WTC11 (cell line): Measurements from ENCODE around the gene TOGARAM2. TPM values are rescaled to one million over a fixed set of nuclear protein-coding genes. Genes with fewer than 3 reads are reported as not detected.

ENCODE experiments used
- ATAC-seq: fragments of 200-7000 bp; cut with Tn5 transposase; 2 replicates; pipeline ENCODE4 v1.10.0; 2021; ENCODE audit warnings: mild to moderate bottlenecking, moderate library complexity
- CTCF ChIA-PET: fragments of 300-600 bp; sonication (Branson Sonifier 250); formaldehyde crosslinking; loops from one replicate; lab custom pipeline; 2021; ENCODE audit warnings: antibody characterized with exemption; lab: Charles Lee
- POLR2A ChIA-PET: fragments of 350-600 bp; sonication (Branson Sonifier 250); formaldehyde crosslinking; loops from one replicate; lab custom pipeline; 2021; ENCODE audit warnings: antibody characterized with exemption; lab: Charles Lee
- DNase-seq: peaks from one replicate; pipeline ENCODE4 v3.0.0; 2021; ENCODE audit warnings: low spot score
- H3K27ac Mint-ChIP-seq: 2 replicates; pipeline ENCODE4 v1.8.0; 2021; ENCODE audit warnings: mixed read lengths
- H3K27me3 Mint-ChIP-seq: 2 replicates; pipeline ENCODE4 v1.8.0; 2021; ENCODE audit warnings: low read depth, mild to moderate bottlenecking, moderate library complexity, mixed read lengths
- H3K36me3 Mint-ChIP-seq: 2 replicates; pipeline ENCODE4 v1.8.0; 2021; ENCODE audit warnings: mixed read lengths
- H3K4me1 Mint-ChIP-seq: 2 replicates; pipeline ENCODE4 v1.8.0; 2022; ENCODE audit warnings: mixed read lengths
- H3K4me3 Mint-ChIP-seq: 2 replicates; pipeline ENCODE4 v1.8.0; 2021; ENCODE audit warnings: mild to moderate bottlenecking, moderate library complexity, mixed read lengths
- H3K9me3 Mint-ChIP-seq: 2 replicates; pipeline ENCODE4 v1.8.0; 2021; ENCODE audit warnings: mixed read lengths
- CBFB ChIP-seq: sonication (generic); formaldehyde crosslinking; IDR thresholded peaks from 2 replicates; pipeline ENCODE4 v1.8.1; 2022; ENCODE audit warnings: mild to moderate bottlenecking, low read depth, missing genetic modification reagents
- EMX1 ChIP-seq: fragments of 250-450 bp; sonication (Bioruptor Pico); IDR thresholded peaks from 2 replicates; pipeline ENCODE4 v1.8.0; 2021; ENCODE audit warnings: mild to moderate bottlenecking
- IRF2 ChIP-seq: sonication (generic); formaldehyde crosslinking; IDR thresholded peaks from 2 replicates; pipeline ENCODE4 v1.8.0; 2022; ENCODE audit warnings: low read depth, missing genetic modification reagents, borderline replicate concordance
- NFE2L1 ChIP-seq: sonication (generic); formaldehyde crosslinking; IDR thresholded peaks from 2 replicates; pipeline ENCODE4 v1.8.1; 2023; ENCODE audit warnings: missing genetic modification reagents
- NFYB ChIP-seq: sonication (generic); formaldehyde crosslinking; conservative IDR thresholded peaks from 2 replicates; pipeline ENCODE4 v1.8.0; 2022; ENCODE audit warnings: low read depth, missing genetic modification reagents
- RORB ChIP-seq: fragments of 250-450 bp; sonication (Bioruptor Pico); IDR thresholded peaks from 2 replicates; pipeline ENCODE4 v1.9.0; 2021; ENCODE audit warnings: mild to moderate bottlenecking
- ZNF671 ChIP-seq: fragments of 250-450 bp; sonication (Bioruptor Pico); IDR thresholded peaks from 2 replicates; pipeline ENCODE4 v1.8.0; 2021; ENCODE audit warnings: mild to moderate bottlenecking
- total RNA-seq: library from RNA; stranded (reverse); gene quantifications from 3 replicates; pipeline ENCODE4 v1.2.3, GENCODE V29; 2021
- TF ChIP-seq, protein P1 (sequence below): sonication (generic); formaldehyde crosslinking; IDR thresholded peaks from 2 replicates; pipeline ENCODE4 v1.8.0; 2022; ENCODE audit warnings: mild to moderate bottlenecking, missing genetic modification reagents
- TF ChIP-seq, protein P2 (sequence below): fragments of 250-450 bp; sonication (Bioruptor Pico); conservative IDR thresholded peaks from 2 replicates; pipeline ENCODE4 v1.9.0; 2021; ENCODE audit warnings: mild to moderate bottlenecking
- TF ChIP-seq, protein P3 (sequence below): sonication (generic); formaldehyde crosslinking; IDR thresholded peaks from 2 replicates; pipeline ENCODE4 v1.8.1; 2023; ENCODE audit warnings: mild to moderate bottlenecking, missing genetic modification reagents, moderate library complexity
- TF ChIP-seq, protein P4 (sequence below): sonication (generic); formaldehyde crosslinking; IDR thresholded peaks from 2 replicates; pipeline ENCODE4 v1.8.1; 2023; ENCODE audit warnings: mild to moderate bottlenecking, missing genetic modification reagents
- TF ChIP-seq, protein P5 (sequence below): fragments of 250-450 bp; sonication (Bioruptor Pico); IDR thresholded peaks from 2 replicates; pipeline ENCODE4 v2.1.2; 2022; ENCODE audit warnings: mild to moderate bottlenecking, moderate library complexity
- TF ChIP-seq, protein P6 (sequence below): fragments of 250-450 bp; sonication (Bioruptor Pico); IDR thresholded peaks from 2 replicates; pipeline ENCODE4 v1.9.0; 2021; ENCODE audit warnings: mild to moderate bottlenecking, borderline replicate concordance
- TF ChIP-seq, protein P7 (sequence below): sonication (generic); formaldehyde crosslinking; conservative IDR thresholded peaks from 2 replicates; pipeline ENCODE4 v1.8.1; 2023; ENCODE audit warnings: mild to moderate bottlenecking, low read depth, missing genetic modification reagents, moderate library complexity

The TOGARAM2 gene
- total RNA-seq, 1 experiment from 2014 or later = 1.0 TPM

DNA sequence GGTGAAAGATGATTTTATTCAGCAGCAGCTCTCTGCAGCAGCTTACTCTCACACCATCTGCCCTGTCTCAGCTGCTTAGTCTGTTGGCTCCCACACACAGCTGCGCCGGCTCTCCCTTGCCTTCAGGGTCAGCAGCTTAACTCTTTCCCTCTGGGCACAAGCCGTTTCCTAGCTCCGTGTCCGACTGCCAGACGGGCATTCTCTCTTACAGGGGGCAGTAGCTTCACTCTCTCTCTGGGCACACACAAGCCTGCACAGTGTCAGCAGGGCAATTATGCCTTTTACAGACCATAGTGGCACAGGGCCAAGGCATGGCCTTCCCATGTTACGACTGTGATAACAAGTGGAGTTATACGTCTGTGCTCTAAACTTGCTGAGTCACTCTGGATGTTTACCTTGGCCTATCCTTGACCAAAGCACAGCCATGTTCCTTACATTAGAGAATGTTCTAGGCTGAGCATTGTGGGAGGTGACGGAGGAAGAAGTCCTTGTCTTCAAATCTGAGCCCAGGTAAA lies 61.5 kb downstream of the TOGARAM2 start:
- CTCF ChIA-PET = interaction anchor here (0.7 kb wide), 1 partner anchor 11 kb away, joined by 3 read pairs; no protein-coding TSS in a partner anchor
- TF ChIP-seq NFE2L1 (CRISPR knock-in tag) (0 out of 2 replicates have a peak, but pooled peaks have one; percentile 26), IRF2 (CRISPR knock-in tag) (no peak)
- TF ChIP-seq, protein P1, sequence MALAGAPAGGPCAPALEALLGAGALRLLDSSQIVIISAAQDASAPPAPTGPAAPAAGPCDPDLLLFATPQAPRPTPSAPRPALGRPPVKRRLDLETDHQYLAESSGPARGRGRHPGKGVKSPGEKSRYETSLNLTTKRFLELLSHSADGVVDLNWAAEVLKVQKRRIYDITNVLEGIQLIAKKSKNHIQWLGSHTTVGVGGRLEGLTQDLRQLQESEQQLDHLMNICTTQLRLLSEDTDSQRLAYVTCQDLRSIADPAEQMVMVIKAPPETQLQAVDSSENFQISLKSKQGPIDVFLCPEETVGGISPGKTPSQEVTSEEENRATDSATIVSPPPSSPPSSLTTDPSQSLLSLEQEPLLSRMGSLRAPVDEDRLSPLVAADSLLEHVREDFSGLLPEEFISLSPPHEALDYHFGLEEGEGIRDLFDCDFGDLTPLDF (CRISPR knock-in tag) = no peak
- TF ChIP-seq, all 79 proteins: peak for 1
- Mint-ChIP-seq H3K36me3 (no peaks in the 10 kb centered on the region), H3K9me3 (no peaks in the 10 kb centered on the region), H3K4me3 (no peak overlapping the region), H3K27ac (no peak overlapping the region), H3K4me1 (peaks cover 17% of the 10 kb centered on the region), H3K27me3 (no peaks in the 10 kb centered on the region)
- DNase-seq (no peak), ATAC-seq (no peak)
- POLR2A ChIA-PET = no interaction called here

DNA sequence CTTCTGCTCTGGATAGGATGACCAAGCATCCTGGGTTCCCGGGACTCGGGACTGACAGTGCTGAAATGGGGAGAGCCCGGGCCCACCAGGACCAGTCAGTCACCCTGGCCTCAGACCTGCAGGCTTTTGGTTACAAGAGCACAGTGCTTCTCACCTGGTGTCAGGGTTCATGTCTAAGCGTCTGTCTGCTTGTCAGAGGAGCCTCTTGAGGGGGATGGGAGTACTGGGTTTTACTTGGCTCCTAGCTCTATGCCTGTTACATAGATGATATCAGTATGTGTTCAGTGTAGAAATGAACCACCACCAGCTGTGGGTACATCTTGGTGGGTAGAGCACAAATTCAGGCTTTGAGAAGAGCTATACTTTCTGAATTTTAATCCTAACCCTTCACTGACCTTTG lies 63.4 kb downstream of the TOGARAM2 start:
- Mint-ChIP-seq H3K36me3 (no peaks in the 10 kb centered on the region), H3K27me3 (no peaks in the 10 kb centered on the region), H3K27ac (no peak overlapping the region), H3K4me1 (peaks cover 17% of the 10 kb centered on the region), H3K4me3 (no peak overlapping the region), H3K9me3 (no peaks in the 10 kb centered on the region)
- TF ChIP-seq CBFB (CRISPR knock-in tag) (no peak), EMX1 (CRISPR knock-in tag) (no peak), IRF2 (CRISPR knock-in tag) (no peak), RORB (CRISPR knock-in tag) (no peak), NFYB (no peak), ZNF671 (CRISPR knock-in tag) (no peak)
- TF ChIP-seq, protein P2, sequence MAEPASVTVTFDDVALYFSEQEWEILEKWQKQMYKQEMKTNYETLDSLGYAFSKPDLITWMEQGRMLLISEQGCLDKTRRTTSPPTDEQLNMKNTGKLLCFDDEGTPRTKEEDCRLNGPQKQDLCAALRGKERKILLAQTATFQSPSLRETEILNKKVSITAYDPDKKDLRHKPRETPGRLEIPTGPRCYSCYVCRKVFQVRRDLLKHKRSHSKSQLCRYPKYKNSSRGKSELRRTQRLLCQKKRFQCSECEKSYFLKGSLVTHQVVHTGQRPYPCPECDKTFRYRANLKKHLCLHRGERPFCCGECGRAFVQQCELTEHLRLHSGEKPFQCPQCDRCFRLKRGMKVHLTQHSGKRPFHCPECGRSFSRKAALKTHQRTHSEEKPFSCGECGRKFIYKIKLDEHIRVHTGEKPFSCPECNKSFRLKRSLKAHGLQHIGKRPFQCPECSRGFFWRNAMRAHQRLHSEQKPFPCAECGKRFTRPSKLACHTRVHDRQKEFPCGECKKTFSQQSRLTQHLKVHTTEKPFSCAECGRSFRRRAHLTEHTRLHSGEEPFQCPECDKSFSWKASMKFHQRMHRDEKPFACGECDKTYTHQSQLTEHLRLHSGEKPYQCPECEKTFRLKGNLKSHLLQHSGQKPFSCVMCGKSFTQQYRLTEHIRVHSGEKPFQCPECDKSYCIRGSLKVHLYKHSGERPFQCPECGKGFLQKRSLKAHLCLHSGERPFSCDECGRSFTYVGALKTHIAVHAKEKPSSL (CRISPR knock-in tag) = no peak
- TF ChIP-seq, protein P1 (CRISPR knock-in tag) = no peak
- TF ChIP-seq, protein P3, sequence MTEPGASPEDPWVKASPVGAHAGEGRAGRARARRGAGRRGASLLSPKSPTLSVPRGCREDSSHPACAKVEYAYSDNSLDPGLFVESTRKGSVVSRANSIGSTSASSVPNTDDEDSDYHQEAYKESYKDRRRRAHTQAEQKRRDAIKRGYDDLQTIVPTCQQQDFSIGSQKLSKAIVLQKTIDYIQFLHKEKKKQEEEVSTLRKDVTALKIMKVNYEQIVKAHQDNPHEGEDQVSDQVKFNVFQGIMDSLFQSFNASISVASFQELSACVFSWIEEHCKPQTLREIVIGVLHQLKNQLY = no peak
- TF ChIP-seq, protein P4, sequence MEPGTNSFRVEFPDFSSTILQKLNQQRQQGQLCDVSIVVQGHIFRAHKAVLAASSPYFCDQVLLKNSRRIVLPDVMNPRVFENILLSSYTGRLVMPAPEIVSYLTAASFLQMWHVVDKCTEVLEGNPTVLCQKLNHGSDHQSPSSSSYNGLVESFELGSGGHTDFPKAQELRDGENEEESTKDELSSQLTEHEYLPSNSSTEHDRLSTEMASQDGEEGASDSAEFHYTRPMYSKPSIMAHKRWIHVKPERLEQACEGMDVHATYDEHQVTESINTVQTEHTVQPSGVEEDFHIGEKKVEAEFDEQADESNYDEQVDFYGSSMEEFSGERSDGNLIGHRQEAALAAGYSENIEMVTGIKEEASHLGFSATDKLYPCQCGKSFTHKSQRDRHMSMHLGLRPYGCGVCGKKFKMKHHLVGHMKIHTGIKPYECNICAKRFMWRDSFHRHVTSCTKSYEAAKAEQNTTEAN (CRISPR knock-in tag) = no peak
- TF ChIP-seq, protein P5, sequence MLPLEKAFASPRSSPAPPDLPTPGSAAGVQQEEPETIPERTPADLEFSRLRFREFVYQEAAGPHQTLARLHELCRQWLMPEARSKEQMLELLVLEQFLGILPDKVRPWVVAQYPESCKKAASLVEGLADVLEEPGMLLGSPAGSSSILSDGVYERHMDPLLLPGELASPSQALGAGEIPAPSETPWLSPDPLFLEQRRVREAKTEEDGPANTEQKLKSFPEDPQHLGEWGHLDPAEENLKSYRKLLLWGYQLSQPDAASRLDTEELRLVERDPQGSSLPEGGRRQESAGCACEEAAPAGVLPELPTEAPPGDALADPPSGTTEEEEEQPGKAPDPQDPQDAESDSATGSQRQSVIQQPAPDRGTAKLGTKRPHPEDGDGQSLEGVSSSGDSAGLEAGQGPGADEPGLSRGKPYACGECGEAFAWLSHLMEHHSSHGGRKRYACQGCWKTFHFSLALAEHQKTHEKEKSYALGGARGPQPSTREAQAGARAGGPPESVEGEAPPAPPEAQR (CRISPR knock-in tag) = no peak
- TF ChIP-seq, protein P6, sequence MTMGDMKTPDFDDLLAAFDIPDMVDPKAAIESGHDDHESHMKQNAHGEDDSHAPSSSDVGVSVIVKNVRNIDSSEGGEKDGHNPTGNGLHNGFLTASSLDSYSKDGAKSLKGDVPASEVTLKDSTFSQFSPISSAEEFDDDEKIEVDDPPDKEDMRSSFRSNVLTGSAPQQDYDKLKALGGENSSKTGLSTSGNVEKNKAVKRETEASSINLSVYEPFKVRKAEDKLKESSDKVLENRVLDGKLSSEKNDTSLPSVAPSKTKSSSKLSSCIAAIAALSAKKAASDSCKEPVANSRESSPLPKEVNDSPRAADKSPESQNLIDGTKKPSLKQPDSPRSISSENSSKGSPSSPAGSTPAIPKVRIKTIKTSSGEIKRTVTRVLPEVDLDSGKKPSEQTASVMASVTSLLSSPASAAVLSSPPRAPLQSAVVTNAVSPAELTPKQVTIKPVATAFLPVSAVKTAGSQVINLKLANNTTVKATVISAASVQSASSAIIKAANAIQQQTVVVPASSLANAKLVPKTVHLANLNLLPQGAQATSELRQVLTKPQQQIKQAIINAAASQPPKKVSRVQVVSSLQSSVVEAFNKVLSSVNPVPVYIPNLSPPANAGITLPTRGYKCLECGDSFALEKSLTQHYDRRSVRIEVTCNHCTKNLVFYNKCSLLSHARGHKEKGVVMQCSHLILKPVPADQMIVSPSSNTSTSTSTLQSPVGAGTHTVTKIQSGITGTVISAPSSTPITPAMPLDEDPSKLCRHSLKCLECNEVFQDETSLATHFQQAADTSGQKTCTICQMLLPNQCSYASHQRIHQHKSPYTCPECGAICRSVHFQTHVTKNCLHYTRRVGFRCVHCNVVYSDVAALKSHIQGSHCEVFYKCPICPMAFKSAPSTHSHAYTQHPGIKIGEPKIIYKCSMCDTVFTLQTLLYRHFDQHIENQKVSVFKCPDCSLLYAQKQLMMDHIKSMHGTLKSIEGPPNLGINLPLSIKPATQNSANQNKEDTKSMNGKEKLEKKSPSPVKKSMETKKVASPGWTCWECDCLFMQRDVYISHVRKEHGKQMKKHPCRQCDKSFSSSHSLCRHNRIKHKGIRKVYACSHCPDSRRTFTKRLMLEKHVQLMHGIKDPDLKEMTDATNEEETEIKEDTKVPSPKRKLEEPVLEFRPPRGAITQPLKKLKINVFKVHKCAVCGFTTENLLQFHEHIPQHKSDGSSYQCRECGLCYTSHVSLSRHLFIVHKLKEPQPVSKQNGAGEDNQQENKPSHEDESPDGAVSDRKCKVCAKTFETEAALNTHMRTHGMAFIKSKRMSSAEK (CRISPR knock-in tag) = no peak
- TF ChIP-seq, protein P7, sequence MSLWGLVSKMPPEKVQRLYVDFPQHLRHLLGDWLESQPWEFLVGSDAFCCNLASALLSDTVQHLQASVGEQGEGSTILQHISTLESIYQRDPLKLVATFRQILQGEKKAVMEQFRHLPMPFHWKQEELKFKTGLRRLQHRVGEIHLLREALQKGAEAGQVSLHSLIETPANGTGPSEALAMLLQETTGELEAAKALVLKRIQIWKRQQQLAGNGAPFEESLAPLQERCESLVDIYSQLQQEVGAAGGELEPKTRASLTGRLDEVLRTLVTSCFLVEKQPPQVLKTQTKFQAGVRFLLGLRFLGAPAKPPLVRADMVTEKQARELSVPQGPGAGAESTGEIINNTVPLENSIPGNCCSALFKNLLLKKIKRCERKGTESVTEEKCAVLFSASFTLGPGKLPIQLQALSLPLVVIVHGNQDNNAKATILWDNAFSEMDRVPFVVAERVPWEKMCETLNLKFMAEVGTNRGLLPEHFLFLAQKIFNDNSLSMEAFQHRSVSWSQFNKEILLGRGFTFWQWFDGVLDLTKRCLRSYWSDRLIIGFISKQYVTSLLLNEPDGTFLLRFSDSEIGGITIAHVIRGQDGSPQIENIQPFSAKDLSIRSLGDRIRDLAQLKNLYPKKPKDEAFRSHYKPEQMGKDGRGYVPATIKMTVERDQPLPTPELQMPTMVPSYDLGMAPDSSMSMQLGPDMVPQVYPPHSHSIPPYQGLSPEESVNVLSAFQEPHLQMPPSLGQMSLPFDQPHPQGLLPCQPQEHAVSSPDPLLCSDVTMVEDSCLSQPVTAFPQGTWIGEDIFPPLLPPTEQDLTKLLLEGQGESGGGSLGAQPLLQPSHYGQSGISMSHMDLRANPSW = no peak
- POLR2A ChIA-PET = no interaction called here
- ATAC-seq (no peak), DNase-seq (no peak)
- CTCF ChIA-PET = no interaction called here
